Hematopoietic multipotent progenitor cell treated with erythropoietin and hydrocortisone succinate and interleukin-3 and kit ligand, for 6 days (in vitro differentiated cells): ENCODE data around the gene XYLT1.
"Not testable (repeated sequence)": the region's sequence is repeated elsewhere in the genome, so short reads cannot be mapped to it uniquely, and the experiment has no call there.

ENCODE experiments used
- DNase-seq: peaks from one replicate; pipeline ENCODE4 v3.0.0-alpha.2; 2015

Gene XYLT1, protein sequence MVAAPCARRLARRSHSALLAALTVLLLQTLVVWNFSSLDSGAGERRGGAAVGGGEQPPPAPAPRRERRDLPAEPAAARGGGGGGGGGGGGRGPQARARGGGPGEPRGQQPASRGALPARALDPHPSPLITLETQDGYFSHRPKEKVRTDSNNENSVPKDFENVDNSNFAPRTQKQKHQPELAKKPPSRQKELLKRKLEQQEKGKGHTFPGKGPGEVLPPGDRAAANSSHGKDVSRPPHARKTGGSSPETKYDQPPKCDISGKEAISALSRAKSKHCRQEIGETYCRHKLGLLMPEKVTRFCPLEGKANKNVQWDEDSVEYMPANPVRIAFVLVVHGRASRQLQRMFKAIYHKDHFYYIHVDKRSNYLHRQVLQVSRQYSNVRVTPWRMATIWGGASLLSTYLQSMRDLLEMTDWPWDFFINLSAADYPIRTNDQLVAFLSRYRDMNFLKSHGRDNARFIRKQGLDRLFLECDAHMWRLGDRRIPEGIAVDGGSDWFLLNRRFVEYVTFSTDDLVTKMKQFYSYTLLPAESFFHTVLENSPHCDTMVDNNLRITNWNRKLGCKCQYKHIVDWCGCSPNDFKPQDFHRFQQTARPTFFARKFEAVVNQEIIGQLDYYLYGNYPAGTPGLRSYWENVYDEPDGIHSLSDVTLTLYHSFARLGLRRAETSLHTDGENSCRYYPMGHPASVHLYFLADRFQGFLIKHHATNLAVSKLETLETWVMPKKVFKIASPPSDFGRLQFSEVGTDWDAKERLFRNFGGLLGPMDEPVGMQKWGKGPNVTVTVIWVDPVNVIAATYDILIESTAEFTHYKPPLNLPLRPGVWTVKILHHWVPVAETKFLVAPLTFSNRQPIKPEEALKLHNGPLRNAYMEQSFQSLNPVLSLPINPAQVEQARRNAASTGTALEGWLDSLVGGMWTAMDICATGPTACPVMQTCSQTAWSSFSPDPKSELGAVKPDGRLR

DNA sequence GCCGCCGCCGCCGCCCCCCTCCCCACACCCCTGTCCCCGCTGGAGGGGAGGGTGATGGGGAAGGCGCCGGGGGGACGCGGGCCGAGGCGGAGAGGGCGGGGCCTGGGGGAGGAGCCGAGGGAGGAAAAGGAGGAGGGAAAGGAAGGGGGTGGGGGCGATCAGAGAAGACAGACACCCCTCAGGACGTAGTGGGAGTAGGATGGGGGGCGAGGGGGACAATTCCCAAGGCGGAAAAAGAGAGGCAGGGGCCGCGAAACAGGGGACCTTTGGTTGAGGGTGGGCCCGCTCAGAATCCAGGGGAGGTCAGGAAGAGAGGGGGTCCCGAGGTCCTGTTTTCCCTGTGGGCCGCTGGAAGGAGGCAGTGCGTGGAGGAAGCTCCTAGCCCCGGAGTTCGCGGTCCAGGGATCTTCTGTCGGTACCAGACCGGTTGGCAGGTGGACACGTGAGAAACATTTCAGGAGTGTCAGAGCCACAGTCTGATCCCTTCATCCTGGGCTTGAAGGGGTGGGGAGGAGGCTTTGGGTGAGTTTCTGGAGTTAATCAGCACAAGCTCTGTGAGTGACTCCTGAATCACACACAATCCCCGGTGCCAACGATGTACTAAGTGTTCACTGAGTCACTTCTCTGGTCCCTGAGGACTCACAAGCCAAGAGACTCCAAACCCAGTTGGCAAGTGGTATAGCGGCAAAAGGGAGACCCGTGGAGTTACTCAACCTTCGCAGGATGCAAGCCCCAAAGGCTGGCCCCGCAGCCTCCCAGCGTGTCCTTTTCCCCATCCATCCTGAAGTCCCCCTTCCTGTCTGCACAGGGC lies at the start of gene XYLT1:
Gene XYLT1, minus strand, starts transcription at position 53 of the 811 bp plus-strand sequence. CDS start 164 bp downstream, outside the sequence.
- DNase-seq: peak; percentile 52

GRCh38 chr16:17520111-17520510 lies 49.4 kb upstream of the XYLT1 start:
- DNase-seq: no peak

DNA sequence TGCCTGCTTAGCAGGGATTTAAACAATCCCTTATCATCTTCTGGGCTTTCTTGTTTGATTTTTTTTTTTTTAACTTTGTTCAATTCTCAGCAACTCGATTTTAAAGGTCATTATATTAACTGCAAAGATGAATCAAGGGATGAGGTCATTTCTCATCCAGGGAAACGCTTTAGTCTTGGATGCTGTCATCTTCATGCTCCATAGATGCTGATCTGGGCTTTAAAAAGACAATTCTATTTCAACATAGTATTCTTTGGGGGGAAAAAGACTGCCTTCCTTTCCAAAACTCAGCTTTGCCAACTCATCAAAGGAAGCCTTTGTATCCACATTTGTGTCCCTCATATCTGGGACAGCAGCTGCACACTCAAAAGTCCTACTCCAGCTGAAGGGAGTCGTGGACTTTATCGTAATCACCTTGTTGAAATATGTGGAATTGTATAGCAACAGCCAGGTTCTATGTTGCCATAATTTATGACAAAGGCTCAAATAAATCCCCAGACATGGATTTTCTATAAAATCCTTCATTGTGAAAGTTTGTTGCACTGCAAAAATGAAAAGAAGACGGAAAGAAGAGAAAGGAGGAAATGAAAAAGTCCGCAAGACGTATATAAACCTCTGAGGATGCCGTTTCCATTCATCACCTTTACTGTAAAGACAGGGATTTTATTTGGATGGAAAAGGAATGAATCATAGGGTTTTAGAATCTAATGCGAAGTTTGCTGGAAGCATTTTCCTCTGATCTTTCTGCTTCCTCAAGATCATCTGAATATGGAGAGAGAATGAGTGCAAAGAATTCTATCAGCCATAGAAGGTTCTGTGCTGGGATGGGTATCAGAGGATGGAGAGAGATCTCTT lies 48.6 kb upstream of the XYLT1 start:
- DNase-seq: no peak

GRCh38 chr16:17518441-17518840 lies 47.7 kb upstream of the XYLT1 start:
- no peak for DNase-seq

- DNase-seq: no peak
Observed at GRCh38 chr16:17515421-17516210, 44.9 kb upstream of the XYLT1 start.

GRCh38 chr16:17512636-17513220 lies 42.0 kb upstream of the XYLT1 start:
- DNase-seq: no peak

GRCh38 chr16:17511340-17511739 lies 40.6 kb upstream of the XYLT1 start:
- DNase-seq: no peak

- no peak for DNase-seq
Observed at GRCh38 chr16:17510567-17510966, 39.8 kb upstream of the XYLT1 start.

GRCh38 chr16:17509194-17509593 lies 38.4 kb upstream of the XYLT1 start:
- DNase-seq: no peak

DNA sequence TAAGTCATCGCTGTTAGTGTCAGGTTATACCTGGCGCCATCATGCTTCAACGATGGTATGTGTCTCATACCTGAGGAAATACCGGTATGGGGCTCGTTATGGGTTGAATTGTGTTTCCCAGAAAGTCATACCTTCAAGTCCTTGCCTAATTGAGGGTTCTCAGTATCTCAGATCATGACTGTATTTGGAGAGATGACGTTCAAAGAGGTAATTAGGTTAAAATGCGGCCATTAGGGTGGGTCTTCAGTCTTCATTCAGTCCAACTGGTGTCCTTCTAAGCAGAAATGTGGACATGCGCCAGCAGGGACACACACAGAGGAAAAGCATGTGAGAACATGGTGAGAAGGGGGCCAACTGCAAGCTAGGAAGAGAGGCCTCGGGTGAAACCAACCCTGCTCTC lies 37.5 kb upstream of the XYLT1 start:
- DNase-seq: no peak

GRCh38 chr16:17507516-17507915 lies 36.8 kb upstream of the XYLT1 start:
- DNase-seq: not testable (repeated sequence)

GRCh38 chr16:17505828-17506227 lies 35.1 kb upstream of the XYLT1 start:
- not testable (repeated sequence) for DNase-seq

DNA sequence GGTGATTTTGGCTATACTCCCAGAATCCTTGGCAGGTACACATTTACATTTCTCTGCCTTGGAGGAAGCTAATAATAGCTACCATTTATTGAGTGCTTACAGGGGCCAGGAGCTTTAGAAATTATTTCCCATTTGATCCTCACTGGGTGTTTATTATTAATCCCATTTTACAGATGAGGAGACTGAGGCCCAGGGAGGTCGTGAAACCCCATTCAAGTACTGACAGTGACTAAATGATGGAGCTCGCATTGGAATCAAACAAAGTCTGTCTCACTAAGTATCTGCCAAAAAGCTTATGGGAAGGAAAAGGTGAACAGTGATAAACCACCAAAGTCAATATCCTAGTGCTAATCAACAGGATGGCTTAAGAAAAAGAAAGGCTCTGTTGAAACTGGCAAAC lies 33.3 kb upstream of the XYLT1 start:
- no peak for DNase-seq

- DNase-seq: no peak
Observed at GRCh38 chr16:17503331-17503730, 32.6 kb upstream of the XYLT1 start.

DNA sequence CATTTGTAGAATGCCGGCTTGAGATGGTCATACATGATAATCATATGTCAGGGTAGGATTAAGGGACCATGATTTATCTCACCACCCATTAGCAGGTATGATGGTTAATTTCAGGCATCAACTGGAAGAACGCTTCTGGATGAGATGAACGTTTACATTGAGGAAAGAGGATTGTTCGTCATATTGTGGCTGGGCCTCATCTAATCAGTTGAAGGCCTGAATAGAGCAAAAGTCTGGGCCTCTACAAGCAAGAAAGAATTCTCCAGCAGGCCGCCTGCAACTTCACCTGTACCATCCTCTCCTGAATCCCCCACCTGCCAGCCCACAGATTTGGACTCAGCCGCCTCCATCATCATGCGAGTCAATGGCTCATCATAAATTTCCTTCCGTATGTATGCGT lies 30.6 kb upstream of the XYLT1 start:
- no peak for DNase-seq

DNA sequence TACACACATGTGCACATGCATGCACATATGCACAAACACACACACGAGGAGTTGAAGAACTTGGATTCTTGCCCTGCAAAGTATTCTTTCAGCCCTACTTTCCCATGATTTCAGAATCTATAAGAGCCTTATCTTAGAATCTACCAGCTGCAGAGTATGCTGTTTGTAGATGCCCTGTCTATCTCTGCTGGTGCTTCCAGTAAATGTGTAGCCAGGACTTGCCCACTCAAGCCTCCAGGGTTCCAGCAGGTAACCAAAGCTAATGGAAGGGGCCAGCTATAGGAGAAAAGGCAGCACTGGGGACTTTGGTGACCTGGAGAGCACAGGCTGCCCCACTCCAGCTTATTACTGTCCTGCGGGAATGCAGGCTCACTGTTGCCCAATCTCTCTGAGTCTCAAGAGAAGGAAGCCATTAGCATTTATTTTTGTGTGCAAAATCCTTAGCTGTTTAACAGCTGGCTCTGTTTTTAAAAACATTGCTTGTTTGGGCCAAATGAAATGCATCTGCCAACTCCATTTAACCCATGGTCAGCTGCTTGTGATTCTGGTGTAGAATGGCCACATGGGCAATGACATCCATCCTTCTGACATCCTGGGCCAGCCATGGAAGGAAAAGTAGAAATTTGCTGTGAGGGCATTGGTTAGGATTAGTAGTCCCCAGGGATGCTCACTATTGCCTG lies 28.6 kb upstream of the XYLT1 start:
- DNase-seq: no peak

DNA sequence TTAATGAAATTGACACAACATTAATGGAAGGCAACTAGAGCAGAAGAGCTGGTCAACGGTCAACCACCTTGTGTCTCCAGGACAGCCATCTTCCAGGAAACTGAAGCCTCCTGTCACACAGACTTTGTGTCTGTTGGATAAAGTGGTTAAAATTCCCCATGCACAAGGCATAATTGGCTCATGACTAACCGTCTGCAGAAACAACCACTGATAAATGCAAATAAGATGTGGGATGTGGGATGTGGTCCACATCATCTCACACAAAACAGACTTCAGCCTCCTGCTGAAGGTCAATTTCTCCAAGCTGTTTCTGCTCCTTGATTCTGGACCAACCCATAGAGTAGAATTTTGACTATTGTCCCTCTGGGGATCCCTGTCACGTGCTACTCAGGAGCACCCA lies 26.9 kb upstream of the XYLT1 start:
- no peak for DNase-seq

- no peak for DNase-seq
Observed at GRCh38 chr16:17496891-17497290, 26.1 kb upstream of the XYLT1 start.

- no peak for DNase-seq
Observed at GRCh38 chr16:17493012-17493411, 22.3 kb upstream of the XYLT1 start.

DNA sequence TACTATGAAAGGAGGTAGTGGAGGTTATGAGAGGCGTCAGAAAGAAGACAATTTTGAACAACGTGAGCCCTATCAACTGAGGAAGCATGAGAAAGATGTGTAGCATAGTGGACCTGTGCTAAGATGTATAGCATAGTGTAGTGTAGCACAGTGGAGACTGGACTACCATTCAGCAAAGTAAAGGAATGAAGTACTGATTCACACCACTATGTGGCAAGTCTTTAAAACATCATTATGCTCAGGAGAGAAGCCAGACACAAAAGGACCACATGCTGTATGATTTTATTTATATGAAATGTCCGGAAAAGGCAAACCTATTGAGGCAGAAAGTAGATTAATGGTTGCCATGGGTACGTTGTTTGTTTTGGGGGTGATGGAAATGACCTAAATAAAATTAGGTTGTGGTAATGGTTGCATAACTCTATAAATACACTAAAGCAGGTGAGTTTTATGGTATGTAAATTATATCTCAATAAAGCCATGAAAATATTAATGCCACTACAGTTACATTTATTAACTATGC lies 20.4 kb upstream of the XYLT1 start:
- no peak for DNase-seq
